A549 (cell line): Measurements from ENCODE around the gene CRYBB3.

Experiments
- CTCF ChIP-seq: fragments of >200 bp; sonication (Bioruptor Twin); formaldehyde crosslinking; IDR thresholded peaks from 3 replicates; pipeline ENCODE4 v1.5.1; 2016
- SMC3 ChIP-seq: fragments of >200 bp; sonication (Bioruptor Twin); formaldehyde crosslinking; IDR thresholded peaks from 3 replicates; pipeline ENCODE4 v1.6.1; 2018; ENCODE audit warnings: inconsistent platforms
- USF2 ChIP-seq: fragments of 450-650 bp; IDR thresholded peaks from 2 replicates; pipeline ENCODE4 v1.6.1; 2014; ENCODE audit warnings: antibody characterized with exemption
- TF ChIP-seq, protein P1 (sequence below): fragments of >200 bp; sonication (Bioruptor Twin); formaldehyde crosslinking; IDR thresholded peaks from 3 replicates; pipeline ENCODE4 v1.6.1; 2016

GRCh38 chr22:25206998-25207397 lies 7.3 kb downstream of the CRYBB3 start:
- TF ChIP-seq USF2 (no peak), SMC3 (no peak), CTCF (no peak)
- TF ChIP-seq, protein P1, sequence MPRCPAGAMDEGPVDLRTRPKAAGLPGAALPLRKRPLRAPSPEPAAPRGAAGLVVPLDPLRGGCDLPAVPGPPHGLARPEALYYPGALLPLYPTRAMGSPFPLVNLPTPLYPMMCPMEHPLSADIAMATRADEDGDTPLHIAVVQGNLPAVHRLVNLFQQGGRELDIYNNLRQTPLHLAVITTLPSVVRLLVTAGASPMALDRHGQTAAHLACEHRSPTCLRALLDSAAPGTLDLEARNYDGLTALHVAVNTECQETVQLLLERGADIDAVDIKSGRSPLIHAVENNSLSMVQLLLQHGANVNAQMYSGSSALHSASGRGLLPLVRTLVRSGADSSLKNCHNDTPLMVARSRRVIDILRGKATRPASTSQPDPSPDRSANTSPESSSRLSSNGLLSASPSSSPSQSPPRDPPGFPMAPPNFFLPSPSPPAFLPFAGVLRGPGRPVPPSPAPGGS, result no peak
